Testis (tissue), 2 donors: ENCODE measurements around the gene RANBP17.

Source experiments
- POLR2A ChIP-seq: fragments of 450-650 bp; IDR thresholded peaks from one replicate; pipeline ENCODE4 v1.6.1; 2017; ENCODE audit warnings: antibody characterized with exemption, mild to moderate bottlenecking, moderate library complexity
- TF ChIP-seq, protein P1 (sequence below), 3 experiments: fragments of 450-650 bp in 2 of 3; fragments of 200-600 bp in 1 of 3; sonication (generic) in 1 of 3; IDR thresholded peaks; one replicate each; pipeline ENCODE4 v1.5.1; 2016 to 2019; ENCODE audit warnings: antibody characterized with exemption in 3 of 3, mild to moderate bottlenecking in 2 of 3, moderate library complexity in 1 of 3

DNA sequence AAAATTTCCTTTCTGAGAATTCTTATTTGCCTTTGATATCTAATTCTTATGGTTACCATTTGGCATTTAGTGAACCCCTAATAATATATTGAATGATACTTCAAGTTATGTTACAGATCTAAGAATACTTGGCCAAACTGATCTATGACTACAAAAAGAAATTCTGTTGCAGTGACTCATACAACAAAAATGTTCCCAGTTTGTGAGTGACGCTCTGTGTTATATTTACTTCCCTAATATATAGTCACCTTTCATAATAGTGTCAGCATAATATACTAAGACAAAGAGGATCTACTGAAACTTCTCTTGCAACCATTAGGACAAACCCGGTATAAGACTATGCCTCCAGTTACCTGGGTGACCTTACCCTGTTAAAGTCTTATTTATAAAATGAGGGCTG, 230.4 kb downstream of the RANBP17 start:
- TF ChIP-seq, protein P1, sequence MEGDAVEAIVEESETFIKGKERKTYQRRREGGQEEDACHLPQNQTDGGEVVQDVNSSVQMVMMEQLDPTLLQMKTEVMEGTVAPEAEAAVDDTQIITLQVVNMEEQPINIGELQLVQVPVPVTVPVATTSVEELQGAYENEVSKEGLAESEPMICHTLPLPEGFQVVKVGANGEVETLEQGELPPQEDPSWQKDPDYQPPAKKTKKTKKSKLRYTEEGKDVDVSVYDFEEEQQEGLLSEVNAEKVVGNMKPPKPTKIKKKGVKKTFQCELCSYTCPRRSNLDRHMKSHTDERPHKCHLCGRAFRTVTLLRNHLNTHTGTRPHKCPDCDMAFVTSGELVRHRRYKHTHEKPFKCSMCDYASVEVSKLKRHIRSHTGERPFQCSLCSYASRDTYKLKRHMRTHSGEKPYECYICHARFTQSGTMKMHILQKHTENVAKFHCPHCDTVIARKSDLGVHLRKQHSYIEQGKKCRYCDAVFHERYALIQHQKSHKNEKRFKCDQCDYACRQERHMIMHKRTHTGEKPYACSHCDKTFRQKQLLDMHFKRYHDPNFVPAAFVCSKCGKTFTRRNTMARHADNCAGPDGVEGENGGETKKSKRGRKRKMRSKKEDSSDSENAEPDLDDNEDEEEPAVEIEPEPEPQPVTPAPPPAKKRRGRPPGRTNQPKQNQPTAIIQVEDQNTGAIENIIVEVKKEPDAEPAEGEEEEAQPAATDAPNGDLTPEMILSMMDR (IDR thresholded peaks at IDR 0.05) = no peak
- no peak for TF ChIP-seq POLR2A
